Testis (tissue), 3 donors: Measurements from ENCODE around the gene POPDC2. TPM values are rescaled to one million over a fixed set of nuclear protein-coding genes. Genes with fewer than 3 reads are reported as not detected.

Experiments
- DNase-seq: peaks from one replicate; pipeline ENCODE4 v3.0.0-alpha.2; 2019
- H3K27ac ChIP-seq, 2 donors: fragments of 200-600 bp; sonication (generic); one replicate each; pipeline ENCODE4 v1.5.1; 2019
- H3K27me3 ChIP-seq: fragments of 200-600 bp; sonication (generic); one replicate; pipeline ENCODE4 v1.5.1; 2019
- H3K36me3 ChIP-seq: fragments of 200-600 bp; sonication (generic); one replicate; pipeline ENCODE4 v1.5.1; 2017; ENCODE audit warnings: low read depth; ENCODE audit errors: missing control alignments
- H3K4me1 ChIP-seq: fragments of 200-600 bp; sonication (generic); one replicate; pipeline ENCODE4 v1.5.1; 2019
- H3K4me3 ChIP-seq, 2 donors: fragments of 200-600 bp; sonication (generic); one replicate each; pipeline ENCODE4 v1.5.1; 2017 to 2019
- H3K9me3 ChIP-seq: fragments of 200-600 bp; sonication (generic); one replicate; pipeline ENCODE4 v1.5.1; 2017
- POLR2A ChIP-seq: fragments of 450-650 bp; IDR thresholded peaks from one replicate; pipeline ENCODE4 v1.6.1; 2017; ENCODE audit warnings: antibody characterized with exemption, mild to moderate bottlenecking, moderate library complexity
- WGBS, 2 donors: methylation state at CpG; one replicate each; pipeline ENCODE4 v1.1.5; 2018; 5-methylcytosine and 5-hydroxymethylcytosine counted together
- intact Hi-C: fragments of 100-400 bp; cut with DNase I; formaldehyde crosslinking; loops from one replicate; pipeline ENCODE4 v1.15.1; 2023; ENCODE audit warnings: low total_unique reads
- polyA plus RNA-seq: library from polyadenylated mRNA; stranded (reverse); fragments of 350-450 nt; fragmentation: Illumina TruSeq; extraction: RNeasy Lipid Tissue Mini Kit (QIAGEN cat#74804); gene quantifications from one replicate; pipeline ENCODE4 v1.2.3, GENCODE V29; 2014; ENCODE audit warnings: low read depth, low replicate concordance; ENCODE audit not compliant: insufficient read depth
- total RNA-seq, 2 donors: library from RNA; depleted of rRNA; stranded (reverse); fragments of >200 nt; gene quantifications; one replicate each; pipeline ENCODE4 v1.2.3, GENCODE V29; 2016
- TF ChIP-seq, protein P1 (sequence below), 3 experiments: fragments of 450-650 bp in 2 of 3; fragments of 200-600 bp in 1 of 3; sonication (generic) in 1 of 3; IDR thresholded peaks; one replicate each; pipeline ENCODE4 v1.5.1; 2016 to 2019; ENCODE audit warnings: antibody characterized with exemption in 3 of 3, mild to moderate bottlenecking in 2 of 3, moderate library complexity in 1 of 3

POPDC2 gene
- total and polyA plus RNA-seq, 3 donors from 2014 or later: 4.1 to 8.0 (median 5.7) TPM

DNA sequence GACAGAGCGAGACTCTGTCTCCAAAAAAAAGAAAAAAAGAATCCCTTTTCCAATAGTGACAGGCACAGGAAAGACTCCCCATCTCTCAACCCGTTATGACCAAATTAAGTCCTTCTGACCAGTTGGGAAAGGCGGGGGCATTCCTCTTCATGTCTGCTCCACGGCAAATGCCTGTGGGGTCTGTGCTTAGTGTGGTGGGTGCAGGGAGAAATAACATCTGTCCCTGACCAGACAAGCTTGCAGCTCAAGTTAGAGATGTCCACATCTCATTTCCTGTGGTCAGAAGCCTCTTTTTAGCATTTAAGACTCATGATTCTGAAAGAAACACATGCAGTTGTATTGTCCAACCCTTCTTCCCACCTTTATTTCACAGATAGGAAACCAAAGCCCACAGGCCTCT lies 46.5 kb downstream of the POPDC2 start:
- no peak overlapping the region for H3K27ac ChIP-seq
- no peak overlapping the region for H3K4me3 ChIP-seq
- no peaks in the 10 kb centered on the region for H3K36me3 ChIP-seq
- DNase-seq: no peak
- TF ChIP-seq, protein P1, sequence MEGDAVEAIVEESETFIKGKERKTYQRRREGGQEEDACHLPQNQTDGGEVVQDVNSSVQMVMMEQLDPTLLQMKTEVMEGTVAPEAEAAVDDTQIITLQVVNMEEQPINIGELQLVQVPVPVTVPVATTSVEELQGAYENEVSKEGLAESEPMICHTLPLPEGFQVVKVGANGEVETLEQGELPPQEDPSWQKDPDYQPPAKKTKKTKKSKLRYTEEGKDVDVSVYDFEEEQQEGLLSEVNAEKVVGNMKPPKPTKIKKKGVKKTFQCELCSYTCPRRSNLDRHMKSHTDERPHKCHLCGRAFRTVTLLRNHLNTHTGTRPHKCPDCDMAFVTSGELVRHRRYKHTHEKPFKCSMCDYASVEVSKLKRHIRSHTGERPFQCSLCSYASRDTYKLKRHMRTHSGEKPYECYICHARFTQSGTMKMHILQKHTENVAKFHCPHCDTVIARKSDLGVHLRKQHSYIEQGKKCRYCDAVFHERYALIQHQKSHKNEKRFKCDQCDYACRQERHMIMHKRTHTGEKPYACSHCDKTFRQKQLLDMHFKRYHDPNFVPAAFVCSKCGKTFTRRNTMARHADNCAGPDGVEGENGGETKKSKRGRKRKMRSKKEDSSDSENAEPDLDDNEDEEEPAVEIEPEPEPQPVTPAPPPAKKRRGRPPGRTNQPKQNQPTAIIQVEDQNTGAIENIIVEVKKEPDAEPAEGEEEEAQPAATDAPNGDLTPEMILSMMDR (IDR thresholded peaks at IDR 0.05): no peak
- TF ChIP-seq POLR2A: no peak
- no peaks in the 10 kb centered on the region for H3K27me3 ChIP-seq
- intact Hi-C loops: no loop called here
- no peaks in the 10 kb centered on the region for H3K9me3 ChIP-seq
- 80 to 96% methylated on average over 4 of the region's 4 CpGs for WGBS, 2 donors
- no peaks in the 10 kb centered on the region for H3K4me1 ChIP-seq

GRCh38 chr3:119613201-119613600 lies 47.2 kb downstream of the POPDC2 start:
- H3K27ac ChIP-seq: no peak overlapping the region
- TF ChIP-seq, protein P1 (IDR thresholded peaks at IDR 0.05): no peak
- TF ChIP-seq POLR2A: no peak
- H3K4me1 ChIP-seq: no peaks in the 10 kb centered on the region
- H3K4me3 ChIP-seq: no peak overlapping the region
- intact Hi-C loops: no loop called here
- no peaks in the 10 kb centered on the region for H3K36me3 ChIP-seq
- H3K9me3 ChIP-seq: no peaks in the 10 kb centered on the region
- DNase-seq: no peak
- no peaks in the 10 kb centered on the region for H3K27me3 ChIP-seq
- 100% methylated on average over 1 of the region's 1 CpG for WGBS, 2 donors

- Histone ChIP-seq H3K4me3 (no peak overlapping the region), H3K27ac (no peak overlapping the region), H3K36me3 (no peaks in the 10 kb centered on the region), H3K9me3 (no peaks in the 10 kb centered on the region), H3K27me3 (no peaks in the 10 kb centered on the region), H3K4me1 (no peaks in the 10 kb centered on the region)
- no peak for DNase-seq
- no peak for TF ChIP-seq POLR2A
- intact Hi-C loops: no loop called here
- 91 to 98% methylated on average over 1 of the region's 1 CpG for WGBS, 2 donors
These were observed 48.7 kb downstream of the POPDC2 start for GRCh38 chr3:119611664-119612063.

DNA sequence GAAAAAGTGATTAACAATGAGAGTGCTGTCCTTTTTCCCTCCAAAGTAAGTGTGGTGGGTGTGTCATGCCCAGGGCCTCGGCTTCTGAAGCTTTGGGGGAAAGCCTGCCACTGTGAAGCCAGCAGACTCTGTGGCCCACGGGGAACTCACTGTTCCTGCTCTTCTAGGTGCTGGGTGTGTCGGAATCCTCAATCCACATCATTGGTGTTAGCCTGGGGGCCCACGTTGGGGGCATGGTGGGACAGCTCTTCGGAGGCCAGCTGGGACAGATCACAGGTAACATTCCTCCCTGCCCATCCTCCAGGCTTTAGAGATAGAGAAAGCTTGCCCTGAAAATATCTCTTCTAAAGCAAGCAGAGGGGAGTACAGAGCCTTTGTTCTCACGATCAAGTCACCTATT lies 51.1 kb downstream of the POPDC2 start:
- no peak for DNase-seq
- Histone ChIP-seq H3K4me3 (no peak overlapping the region), H3K27me3 (no peaks in the 10 kb centered on the region), H3K4me1 (no peaks in the 10 kb centered on the region), H3K27ac (no peak overlapping the region), H3K9me3 (no peaks in the 10 kb centered on the region), H3K36me3 (no peaks in the 10 kb centered on the region)
- no peak for TF ChIP-seq POLR2A
- TF ChIP-seq, protein P1 (IDR thresholded peaks at IDR 0.05): no peak
- 53 to 67% methylated on average over 5 to 6 of the region's 6 CpGs for WGBS, 2 donors
- intact Hi-C loops: no loop called here

- no peaks in the 10 kb centered on the region for H3K36me3 ChIP-seq
- no peaks in the 10 kb centered on the region for H3K4me1 ChIP-seq
- TF ChIP-seq, protein P1 (IDR thresholded peaks at IDR 0.05): no peak
- DNase-seq: no peak
- H3K27me3 ChIP-seq: no peaks in the 10 kb centered on the region
- H3K4me3 ChIP-seq: no peak overlapping the region
- H3K9me3 ChIP-seq: no peaks in the 10 kb centered on the region
- no peak overlapping the region for H3K27ac ChIP-seq
- intact Hi-C loops: no loop called here
- 84 to 89% methylated on average over 6 of the region's 6 CpGs for whole genome bisulfite sequencing, 2 donors
These were observed 51.9 kb downstream of the POPDC2 start for GRCh38 chr3:119608405-119609000.
